PC-9 (cell line): ENCODE measurements around the gene GFRA3.

Experiments
- EZH2 ChIP-seq: fragments of 200-600 bp; sonication (generic); IDR thresholded peaks from 2 replicates; pipeline ENCODE4 v1.8.0; 2017; ENCODE audit warnings: antibody characterized with exemption, low read depth
- TF ChIP-seq, protein P1 (sequence below): fragments of 200-600 bp; sonication (generic); conservative IDR thresholded peaks from 2 replicates; pipeline ENCODE4 v1.6.1; 2017; ENCODE audit warnings: mixed run types, antibody characterized with exemption, mild to moderate bottlenecking, moderate library complexity

- TF ChIP-seq, protein P1, sequence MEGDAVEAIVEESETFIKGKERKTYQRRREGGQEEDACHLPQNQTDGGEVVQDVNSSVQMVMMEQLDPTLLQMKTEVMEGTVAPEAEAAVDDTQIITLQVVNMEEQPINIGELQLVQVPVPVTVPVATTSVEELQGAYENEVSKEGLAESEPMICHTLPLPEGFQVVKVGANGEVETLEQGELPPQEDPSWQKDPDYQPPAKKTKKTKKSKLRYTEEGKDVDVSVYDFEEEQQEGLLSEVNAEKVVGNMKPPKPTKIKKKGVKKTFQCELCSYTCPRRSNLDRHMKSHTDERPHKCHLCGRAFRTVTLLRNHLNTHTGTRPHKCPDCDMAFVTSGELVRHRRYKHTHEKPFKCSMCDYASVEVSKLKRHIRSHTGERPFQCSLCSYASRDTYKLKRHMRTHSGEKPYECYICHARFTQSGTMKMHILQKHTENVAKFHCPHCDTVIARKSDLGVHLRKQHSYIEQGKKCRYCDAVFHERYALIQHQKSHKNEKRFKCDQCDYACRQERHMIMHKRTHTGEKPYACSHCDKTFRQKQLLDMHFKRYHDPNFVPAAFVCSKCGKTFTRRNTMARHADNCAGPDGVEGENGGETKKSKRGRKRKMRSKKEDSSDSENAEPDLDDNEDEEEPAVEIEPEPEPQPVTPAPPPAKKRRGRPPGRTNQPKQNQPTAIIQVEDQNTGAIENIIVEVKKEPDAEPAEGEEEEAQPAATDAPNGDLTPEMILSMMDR: no peak
- no peak for TF ChIP-seq EZH2
Observed at GRCh38 chr5:138276402-138277054, 2.1 kb upstream of the GFRA3 start.
